Mesothelial cell of epicardium (in vitro differentiated cells): ENCODE data around the gene GCK. TPM values are rescaled to one million over a fixed set of nuclear protein-coding genes. Genes with fewer than 3 reads are reported as not detected.

Experiments
- DNase-seq, 2 experiments: peaks; one replicate each; pipeline ENCODE4 v3.0.0; 2021; ENCODE audit warnings: low spot score in 2 of 2; ENCODE audit not compliant: unreplicated experiment in 2 of 2
- H3K27ac Mint-ChIP-seq: 2 replicates; pipeline ENCODE4 v1.8.0; 2021; ENCODE audit warnings: mixed read lengths
- H3K27me3 Mint-ChIP-seq: 2 replicates; pipeline ENCODE4 v1.8.0; 2021; ENCODE audit warnings: low read depth, mixed read lengths
- H3K36me3 Mint-ChIP-seq: 2 replicates; pipeline ENCODE4 v1.8.0; 2021; ENCODE audit warnings: mixed read lengths
- H3K4me1 Mint-ChIP-seq: 2 replicates; pipeline ENCODE4 v1.8.0; 2021; ENCODE audit warnings: mixed read lengths
- H3K4me3 Mint-ChIP-seq: 2 replicates; pipeline ENCODE4 v1.8.0; 2021; ENCODE audit warnings: mild to moderate bottlenecking, moderate library complexity, mixed read lengths
- H3K9me3 Mint-ChIP-seq: 2 replicates; pipeline ENCODE4 v1.8.0; 2021; ENCODE audit warnings: mixed read lengths
- total RNA-seq: library from RNA; stranded (reverse); gene quantifications from 3 replicates; pipeline ENCODE4 v1.2.1, GENCODE V29; 2021
- TF ChIP-seq, protein P1 (sequence below): fragments of 200-600 bp; sonication (generic); IDR thresholded peaks from one replicate; pipeline ENCODE4 v1.5.0; 2021; ENCODE audit warnings: antibody characterized with exemption; ENCODE audit not compliant: unreplicated experiment

Gene GCK
- total RNA-seq, 1 donor from 2014 or later, result 1.5 TPM

- H3K27me3 Mint-ChIP-seq, result no peaks in the 10 kb centered on the region
- peak overlapping the region; percentile 39 for H3K27ac Mint-ChIP-seq
- TF ChIP-seq, protein P1, sequence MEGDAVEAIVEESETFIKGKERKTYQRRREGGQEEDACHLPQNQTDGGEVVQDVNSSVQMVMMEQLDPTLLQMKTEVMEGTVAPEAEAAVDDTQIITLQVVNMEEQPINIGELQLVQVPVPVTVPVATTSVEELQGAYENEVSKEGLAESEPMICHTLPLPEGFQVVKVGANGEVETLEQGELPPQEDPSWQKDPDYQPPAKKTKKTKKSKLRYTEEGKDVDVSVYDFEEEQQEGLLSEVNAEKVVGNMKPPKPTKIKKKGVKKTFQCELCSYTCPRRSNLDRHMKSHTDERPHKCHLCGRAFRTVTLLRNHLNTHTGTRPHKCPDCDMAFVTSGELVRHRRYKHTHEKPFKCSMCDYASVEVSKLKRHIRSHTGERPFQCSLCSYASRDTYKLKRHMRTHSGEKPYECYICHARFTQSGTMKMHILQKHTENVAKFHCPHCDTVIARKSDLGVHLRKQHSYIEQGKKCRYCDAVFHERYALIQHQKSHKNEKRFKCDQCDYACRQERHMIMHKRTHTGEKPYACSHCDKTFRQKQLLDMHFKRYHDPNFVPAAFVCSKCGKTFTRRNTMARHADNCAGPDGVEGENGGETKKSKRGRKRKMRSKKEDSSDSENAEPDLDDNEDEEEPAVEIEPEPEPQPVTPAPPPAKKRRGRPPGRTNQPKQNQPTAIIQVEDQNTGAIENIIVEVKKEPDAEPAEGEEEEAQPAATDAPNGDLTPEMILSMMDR, result no peak
- H3K9me3 Mint-ChIP-seq, result peaks cover 4% of the 10 kb centered on the region
- H3K36me3 Mint-ChIP-seq, result peaks cover 24% of the 10 kb centered on the region
- no peak for DNase-seq
- peaks cover 19% of the 10 kb centered on the region for H3K4me1 Mint-ChIP-seq
- H3K4me3 Mint-ChIP-seq, result peak overlapping the region; percentile 80
Observed at GRCh38 chr7:44121761-44122420, 67.3 kb downstream of the GCK start.

- DNase-seq, result no peak
- H3K4me3 Mint-ChIP-seq, result no peak overlapping the region
- TF ChIP-seq, protein P1, result no peak
- H3K4me1 Mint-ChIP-seq, result peaks cover 19% of the 10 kb centered on the region
- H3K27ac Mint-ChIP-seq, result peak overlapping the region; percentile 39
- no peaks in the 10 kb centered on the region for H3K9me3 Mint-ChIP-seq
- peaks cover 21% of the 10 kb centered on the region for H3K36me3 Mint-ChIP-seq
- no peaks in the 10 kb centered on the region for H3K27me3 Mint-ChIP-seq
Observed at GRCh38 chr7:44120395-44120794, 68.8 kb downstream of the GCK start.

GRCh38 chr7:44119829-44120380 is 69.3 kb downstream of the GCK start:
- TF ChIP-seq, protein P1, result no peak
- Mint-ChIP-seq H3K27me3 (no peaks in the 10 kb centered on the region), H3K4me3 (no peak overlapping the region), H3K9me3 (no peaks in the 10 kb centered on the region), H3K36me3 (peaks cover 21% of the 10 kb centered on the region), H3K27ac (peak overlapping the region; percentile 39), H3K4me1 (peaks cover 19% of the 10 kb centered on the region)
- no peak for DNase-seq

GRCh38 chr7:44117801-44118429 is 71.3 kb downstream of the GCK start:
- H3K9me3 Mint-ChIP-seq, result no peaks in the 10 kb centered on the region
- peaks cover 16% of the 10 kb centered on the region for H3K4me1 Mint-ChIP-seq
- no peak overlapping the region for H3K4me3 Mint-ChIP-seq
- peaks cover 34% of the 10 kb centered on the region for H3K36me3 Mint-ChIP-seq
- no peaks in the 10 kb centered on the region for H3K27me3 Mint-ChIP-seq
- TF ChIP-seq, protein P1, result no peak
- no peak overlapping the region for H3K27ac Mint-ChIP-seq
- no peak for DNase-seq

DNA sequence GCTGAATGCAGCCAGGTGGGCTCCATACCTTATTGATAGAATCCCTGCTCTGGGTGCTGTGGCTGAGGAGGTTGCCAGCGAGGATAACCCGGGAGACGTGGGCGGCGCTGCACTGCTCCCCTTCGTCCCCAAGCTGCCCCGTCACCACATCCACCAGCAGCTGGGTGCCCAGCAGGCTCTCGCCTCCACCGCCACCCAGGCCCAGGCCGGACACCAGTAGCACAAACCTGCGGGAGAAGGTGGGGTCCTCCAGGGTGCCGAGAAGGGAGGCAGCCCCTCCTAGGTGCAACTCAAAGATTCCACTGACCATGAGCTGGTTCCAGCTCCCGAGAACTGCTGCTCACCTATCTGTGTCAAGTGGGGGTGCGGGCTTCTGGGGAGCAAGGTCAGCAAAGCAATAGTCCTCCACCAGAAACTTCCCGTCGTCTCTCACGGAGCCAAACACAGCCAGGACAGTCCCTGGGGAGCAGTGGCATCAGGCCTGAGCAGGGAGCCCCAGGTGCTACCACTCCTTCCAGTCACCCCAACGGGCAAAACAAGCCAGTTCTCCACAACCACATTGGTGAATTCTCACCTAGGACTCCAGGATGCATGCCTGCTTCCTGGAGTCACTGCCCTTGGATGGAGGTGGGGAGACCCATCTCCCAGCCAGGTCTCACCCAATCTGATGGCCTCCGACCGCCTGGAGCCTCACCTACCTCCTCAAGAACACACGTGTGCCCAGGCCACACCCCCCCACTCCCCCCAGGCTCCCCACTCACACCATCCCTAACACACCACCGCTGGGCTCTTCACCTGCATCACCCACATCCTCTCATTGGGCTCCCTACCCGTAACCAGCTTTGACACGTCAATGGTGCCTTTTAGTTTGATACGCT is 72.2 kb downstream of the GCK start:
- no peak for DNase-seq
- no peak overlapping the region for H3K27ac Mint-ChIP-seq
- no peak overlapping the region for H3K4me3 Mint-ChIP-seq
- H3K4me1 Mint-ChIP-seq, result peaks cover 8% of the 10 kb centered on the region
- H3K27me3 Mint-ChIP-seq, result no peaks in the 10 kb centered on the region
- no peaks in the 10 kb centered on the region for H3K9me3 Mint-ChIP-seq
- peaks cover 40% of the 10 kb centered on the region for H3K36me3 Mint-ChIP-seq
- TF ChIP-seq, protein P1, result no peak
